Measurements from ENCODE around the gene KLHL36. TPM values are rescaled to one million over a fixed set of nuclear protein-coding genes. Genes with fewer than 3 reads are reported as not detected.

Gene KLHL36
- polyA plus RNA-seq, 2 donors: 15.9 to 16.1 TPM

GRCh38 chr16:84654998-84655397 is 6.7 kb downstream of the KLHL36 start:
- peaks cover 0 to 2% of the 10 kb centered on the region in 2 donors for H3K4me1 ChIP-seq (ENCODE audit: control insufficient read depth in 2 of 2, insufficient read depth in 2 of 2, low read length in 1 of 2)
- WGBS, 2 donors: 65 to 67% methylated on average over 6 of the region's 6 CpGs
- no peaks in the 10 kb centered on the region for H3K27me3 ChIP-seq (ENCODE audit: control insufficient read depth in 1 of 2, insufficient read depth in 2 of 2, low read length in 2 of 2)
- no peak overlapping the region for H3K27ac ChIP-seq (ENCODE audit: low read depth in 2 of 2, low read length in 1 of 2)
- no peak overlapping the region for H3K4me3 ChIP-seq (ENCODE audit: low read depth in 1 of 2, low read length in 2 of 2)
- no peaks in the 10 kb centered on the region for H3K9me3 ChIP-seq (ENCODE audit: control insufficient read depth in 2 of 2, insufficient read depth in 1 of 2, low read depth in 1 of 2, low read length in 1 of 2)
- peaks cover 11 to 48% of the 10 kb centered on the region in 2 donors for H3K36me3 ChIP-seq (ENCODE audit: control insufficient read depth in 2 of 2, insufficient read depth in 2 of 2, low read length in 1 of 2)

- Histone ChIP-seq H3K4me3 (ENCODE audit: low read depth in 1 of 2, low read length in 2 of 2) (no peak overlapping the region), H3K4me1 (ENCODE audit: control insufficient read depth in 2 of 2, insufficient read depth in 2 of 2, low read length in 1 of 2) (peaks cover 0 to 2% of the 10 kb centered on the region in 2 donors), H3K27ac (ENCODE audit: low read depth in 2 of 2, low read length in 1 of 2) (no peak overlapping the region), H3K36me3 (ENCODE audit: control insufficient read depth in 2 of 2, insufficient read depth in 2 of 2, low read length in 1 of 2) (peaks cover 16 to 57% of the 10 kb centered on the region in 2 donors), H3K27me3 (ENCODE audit: control insufficient read depth in 1 of 2, insufficient read depth in 2 of 2, low read length in 2 of 2) (no peaks in the 10 kb centered on the region), H3K9me3 (ENCODE audit: control insufficient read depth in 2 of 2, insufficient read depth in 1 of 2, low read depth in 1 of 2, low read length in 1 of 2) (no peaks in the 10 kb centered on the region)
- 93 to 95% methylated on average over 22 of the region's 22 CpGs for WGBS, 2 donors
Measured at GRCh38 chr16:84656649-84657048, 8.3 kb downstream of the KLHL36 start.

DNA sequence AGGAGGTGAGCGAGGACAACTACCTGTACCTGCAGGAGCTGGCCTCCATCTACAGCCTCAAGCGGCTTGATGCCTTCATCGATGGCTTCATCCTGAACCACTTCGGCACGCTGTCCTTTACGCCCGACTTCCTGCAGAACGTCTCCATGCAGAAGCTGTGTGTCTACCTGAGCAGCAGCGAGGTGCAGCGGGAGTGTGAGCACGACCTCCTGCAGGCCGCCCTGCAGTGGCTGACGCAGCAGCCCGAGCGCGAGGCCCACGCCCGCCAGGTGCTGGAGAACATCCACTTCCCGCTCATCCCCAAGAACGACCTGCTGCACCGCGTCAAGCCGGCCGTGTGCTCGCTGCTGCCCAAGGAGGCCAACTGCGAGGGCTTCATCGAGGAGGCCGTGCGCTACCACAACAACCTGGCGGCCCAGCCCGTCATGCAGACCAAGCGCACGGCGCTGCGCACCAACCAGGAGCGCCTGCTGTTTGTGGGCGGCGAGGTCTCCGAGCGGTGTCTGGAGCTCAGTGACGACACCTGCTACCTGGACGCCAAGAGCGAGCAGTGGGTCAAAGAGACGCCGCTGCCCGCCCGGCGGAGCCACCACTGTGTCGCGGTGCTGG is 9.0 kb downstream of the KLHL36 start:
- WGBS, 2 donors: 97% methylated on average over 50 of the region's 50 CpGs
- Histone ChIP-seq H3K4me3 (ENCODE audit: low read depth in 1 of 2, low read length in 2 of 2) (no peak overlapping the region), H3K36me3 (ENCODE audit: control insufficient read depth in 2 of 2, insufficient read depth in 2 of 2, low read length in 1 of 2) (peaks cover 16 to 62% of the 10 kb centered on the region in 2 donors)

DNA sequence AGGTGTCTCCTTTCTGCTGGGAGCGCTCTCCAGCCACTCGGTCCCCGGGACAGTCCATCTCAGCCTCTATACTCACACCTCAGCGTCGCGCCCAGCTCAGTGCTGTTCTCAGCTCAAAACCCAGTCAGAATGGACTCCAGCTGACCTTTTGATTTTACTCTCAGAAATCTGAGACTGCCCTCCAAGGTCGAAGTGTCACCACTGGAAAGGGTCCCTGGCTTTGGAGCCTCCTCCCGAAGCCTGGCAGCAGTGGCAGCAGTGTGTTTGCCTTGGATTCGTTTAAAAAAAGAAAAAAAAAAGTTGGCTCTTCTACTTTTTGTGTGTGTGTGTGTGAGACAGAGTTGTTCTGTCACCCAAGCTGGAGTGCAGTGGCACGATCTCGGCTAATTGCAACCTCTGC is 10.4 kb downstream of the KLHL36 start:
- Histone ChIP-seq H3K27ac (ENCODE audit: low read depth in 2 of 2, low read length in 1 of 2) (no peak overlapping the region), H3K9me3 (ENCODE audit: control insufficient read depth in 2 of 2, insufficient read depth in 1 of 2, low read depth in 1 of 2, low read length in 1 of 2) (no peaks in the 10 kb centered on the region), H3K4me3 (ENCODE audit: low read depth in 1 of 2, low read length in 2 of 2) (no peak overlapping the region), H3K4me1 (ENCODE audit: control insufficient read depth in 2 of 2, insufficient read depth in 2 of 2, low read length in 1 of 2) (peaks cover 0 to 2% of the 10 kb centered on the region in 2 donors), H3K36me3 (ENCODE audit: control insufficient read depth in 2 of 2, insufficient read depth in 2 of 2, low read length in 1 of 2) (peaks cover 16 to 64% of the 10 kb centered on the region in 2 donors), H3K27me3 (ENCODE audit: control insufficient read depth in 1 of 2, insufficient read depth in 2 of 2, low read length in 2 of 2) (no peaks in the 10 kb centered on the region)
- WGBS, 2 donors: 78 to 79% methylated on average over 11 of the region's 11 CpGs

More for the DNA sequence above, 9.0 kb downstream of the KLHL36 start:
- H3K27ac ChIP-seq (ENCODE audit: low read depth in 2 of 2, low read length in 1 of 2): no peak overlapping the region
- H3K9me3 ChIP-seq (ENCODE audit: control insufficient read depth in 2 of 2, insufficient read depth in 1 of 2, low read depth in 1 of 2, low read length in 1 of 2): no peaks in the 10 kb centered on the region
- peaks cover 0 to 2% of the 10 kb centered on the region in 2 donors for H3K4me1 ChIP-seq (ENCODE audit: control insufficient read depth in 2 of 2, insufficient read depth in 2 of 2, low read length in 1 of 2)
- H3K27me3 ChIP-seq (ENCODE audit: control insufficient read depth in 1 of 2, insufficient read depth in 2 of 2, low read length in 2 of 2): no peaks in the 10 kb centered on the region

- peaks cover 20 to 62% of the 10 kb centered on the region in 2 donors for H3K36me3 ChIP-seq (ENCODE audit: control insufficient read depth in 2 of 2, insufficient read depth in 2 of 2, low read length in 1 of 2)
- H3K27me3 ChIP-seq (ENCODE audit: control insufficient read depth in 1 of 2, insufficient read depth in 2 of 2, low read length in 2 of 2): no peaks in the 10 kb centered on the region
- no peak overlapping the region for H3K27ac ChIP-seq (ENCODE audit: low read depth in 2 of 2, low read length in 1 of 2)
- H3K4me3 ChIP-seq (ENCODE audit: low read depth in 1 of 2, low read length in 2 of 2): no peak overlapping the region
- no peaks in the 10 kb centered on the region for H3K9me3 ChIP-seq (ENCODE audit: control insufficient read depth in 2 of 2, insufficient read depth in 1 of 2, low read depth in 1 of 2, low read length in 1 of 2)
- 96 to 97% methylated on average over 27 of the region's 27 CpGs for WGBS, 2 donors
- H3K4me1 ChIP-seq (ENCODE audit: control insufficient read depth in 2 of 2, insufficient read depth in 2 of 2, low read length in 1 of 2): no peaks in the 10 kb centered on the region
Measured at GRCh38 chr16:84659656-84660300, 11.5 kb downstream of the KLHL36 start.

GRCh38 chr16:84660973-84661372 is 12.7 kb downstream of the KLHL36 start:
- Histone ChIP-seq H3K9me3 (ENCODE audit: control insufficient read depth in 2 of 2, insufficient read depth in 1 of 2, low read depth in 1 of 2, low read length in 1 of 2) (no peaks in the 10 kb centered on the region), H3K36me3 (ENCODE audit: control insufficient read depth in 2 of 2, insufficient read depth in 2 of 2, low read length in 1 of 2) (peaks cover 23 to 68% of the 10 kb centered on the region in 2 donors), H3K4me1 (ENCODE audit: control insufficient read depth in 2 of 2, insufficient read depth in 2 of 2, low read length in 1 of 2) (no peaks in the 10 kb centered on the region), H3K4me3 (ENCODE audit: low read depth in 1 of 2, low read length in 2 of 2) (no peak overlapping the region), H3K27ac (ENCODE audit: low read depth in 2 of 2, low read length in 1 of 2) (no peak overlapping the region), H3K27me3 (ENCODE audit: control insufficient read depth in 1 of 2, insufficient read depth in 2 of 2, low read length in 2 of 2) (no peaks in the 10 kb centered on the region)
- 65 to 75% methylated on average over 7 of the region's 7 CpGs for WGBS, 2 donors

DNA sequence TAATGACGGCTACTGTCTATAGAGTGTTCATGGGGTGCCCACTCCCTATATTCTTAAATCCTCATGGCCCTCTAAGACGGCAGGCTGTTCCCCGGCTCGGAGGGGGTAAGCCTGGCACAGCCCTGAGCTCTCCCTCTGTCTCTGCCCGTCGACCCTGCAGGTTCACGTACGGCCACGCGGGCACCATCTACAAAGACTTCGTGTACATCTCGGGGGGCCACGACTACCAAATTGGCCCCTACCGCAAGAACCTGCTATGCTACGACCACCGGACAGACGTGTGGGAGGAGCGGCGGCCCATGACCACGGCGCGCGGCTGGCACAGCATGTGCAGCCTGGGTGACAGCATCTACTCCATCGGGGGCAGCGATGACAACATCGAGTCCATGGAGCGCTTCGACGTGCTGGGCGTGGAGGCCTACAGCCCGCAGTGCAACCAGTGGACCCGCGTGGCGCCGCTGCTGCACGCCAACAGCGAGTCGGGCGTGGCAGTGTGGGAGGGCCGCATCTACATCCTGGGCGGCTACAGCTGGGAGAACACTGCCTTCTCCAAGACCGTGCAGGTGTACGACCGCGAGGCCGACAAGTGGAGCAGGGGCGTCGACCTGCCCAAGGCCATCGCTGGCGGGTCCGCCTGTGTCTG is 13.2 kb downstream of the KLHL36 start:
- 95 to 97% methylated on average over 51 of the region's 51 CpGs for WGBS, 2 donors
- no peak overlapping the region for H3K27ac ChIP-seq (ENCODE audit: low read depth in 2 of 2, low read length in 1 of 2)
- no peaks in the 10 kb centered on the region for H3K4me1 ChIP-seq (ENCODE audit: control insufficient read depth in 2 of 2, insufficient read depth in 2 of 2, low read length in 1 of 2)
- H3K9me3 ChIP-seq (ENCODE audit: control insufficient read depth in 2 of 2, insufficient read depth in 1 of 2, low read depth in 1 of 2, low read length in 1 of 2): no peaks in the 10 kb centered on the region
- no peak overlapping the region for H3K4me3 ChIP-seq (ENCODE audit: low read depth in 1 of 2, low read length in 2 of 2)
- peaks cover 23 to 72% of the 10 kb centered on the region in 2 donors for H3K36me3 ChIP-seq (ENCODE audit: control insufficient read depth in 2 of 2, insufficient read depth in 2 of 2, low read length in 1 of 2)
- no peaks in the 10 kb centered on the region for H3K27me3 ChIP-seq (ENCODE audit: control insufficient read depth in 1 of 2, insufficient read depth in 2 of 2, low read length in 2 of 2)

GRCh38 chr16:84662471-84662870 is 14.2 kb downstream of the KLHL36 start:
- H3K4me3 ChIP-seq (ENCODE audit: low read depth in 1 of 2, low read length in 2 of 2): no peak overlapping the region
- no peaks in the 10 kb centered on the region for H3K9me3 ChIP-seq (ENCODE audit: control insufficient read depth in 2 of 2, insufficient read depth in 1 of 2, low read depth in 1 of 2, low read length in 1 of 2)
- no peaks in the 10 kb centered on the region for H3K4me1 ChIP-seq (ENCODE audit: control insufficient read depth in 2 of 2, insufficient read depth in 2 of 2, low read length in 1 of 2)
- H3K27me3 ChIP-seq (ENCODE audit: control insufficient read depth in 1 of 2, insufficient read depth in 2 of 2, low read length in 2 of 2): no peaks in the 10 kb centered on the region
- peaks cover 19 to 62% of the 10 kb centered on the region in 2 donors for H3K36me3 ChIP-seq (ENCODE audit: control insufficient read depth in 2 of 2, insufficient read depth in 2 of 2, low read length in 1 of 2)
- 91 to 94% methylated on average over 9 of the region's 9 CpGs for WGBS, 2 donors
- no peak overlapping the region for H3K27ac ChIP-seq (ENCODE audit: low read depth in 2 of 2, low read length in 1 of 2)

DNA sequence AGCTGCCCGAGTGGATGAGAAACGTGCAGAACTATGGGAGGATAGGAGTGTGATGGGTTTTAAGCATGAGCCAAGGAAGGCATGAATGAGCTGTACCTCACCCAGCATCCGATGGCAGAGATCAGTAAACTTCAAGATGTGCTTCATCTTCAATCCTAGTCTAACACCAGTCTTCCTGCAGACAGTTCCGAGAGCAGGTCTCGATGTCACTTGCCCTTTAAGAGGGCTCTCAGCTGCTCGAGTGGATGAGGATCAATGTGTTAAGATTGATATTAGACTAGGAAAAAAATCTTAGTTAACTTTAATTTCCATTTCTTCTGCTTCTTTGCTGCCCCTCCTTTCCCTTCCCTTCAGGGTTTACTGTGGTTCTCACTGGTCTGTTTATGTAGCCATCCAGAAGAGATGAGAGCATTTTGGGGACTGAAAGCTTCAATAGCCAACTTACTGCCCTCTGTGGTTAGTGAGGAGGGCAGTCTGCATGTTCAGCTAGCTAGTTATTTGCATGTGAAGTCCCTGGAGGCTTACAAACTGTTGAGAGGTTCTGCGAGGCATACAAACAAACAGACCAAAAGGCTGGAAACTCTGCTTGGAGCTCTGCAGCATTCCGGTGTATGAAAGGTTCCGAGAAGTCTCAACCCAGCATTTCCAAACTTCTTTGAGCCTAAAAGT is 15.3 kb downstream of the KLHL36 start:
- no peak overlapping the region for H3K4me3 ChIP-seq (ENCODE audit: low read depth in 1 of 2, low read length in 2 of 2)
- no peaks in the 10 kb centered on the region for H3K27me3 ChIP-seq (ENCODE audit: control insufficient read depth in 1 of 2, insufficient read depth in 2 of 2, low read length in 2 of 2)
- 66 to 72% methylated on average over 9 of the region's 9 CpGs for WGBS, 2 donors
- H3K36me3 ChIP-seq (ENCODE audit: control insufficient read depth in 2 of 2, insufficient read depth in 2 of 2, low read length in 1 of 2): peaks cover 15 to 57% of the 10 kb centered on the region in 2 donors
- H3K9me3 ChIP-seq (ENCODE audit: control insufficient read depth in 2 of 2, insufficient read depth in 1 of 2, low read depth in 1 of 2, low read length in 1 of 2): no peaks in the 10 kb centered on the region
- H3K4me1 ChIP-seq (ENCODE audit: control insufficient read depth in 2 of 2, insufficient read depth in 2 of 2, low read length in 1 of 2): no peaks in the 10 kb centered on the region
- no peak overlapping the region for H3K27ac ChIP-seq (ENCODE audit: low read depth in 2 of 2, low read length in 1 of 2)

Measured in esophagus (tissue), 2 donors.